HepG2 (cell line): ENCODE results near the gene NSFL1C. TPM values are rescaled to one million over a fixed set of nuclear protein-coding genes. Genes with fewer than 3 reads are reported as not detected.

ENCODE experiments used
- BRF2 ChIP-seq: sonication (generic); formaldehyde crosslinking; IDR thresholded peaks from 2 replicates; pipeline ENCODE4 v1.8.1; 2022; ENCODE audit warnings: mild to moderate bottlenecking, missing genetic modification reagents
- CREM ChIP-seq, 2 experiments: sonication (generic) in 1 of 2; formaldehyde crosslinking in 1 of 2; IDR thresholded peaks; 2 replicates each; pipeline versions ENCODE4 v1.4.0 to v1.6.1; 2016 to 2020; ENCODE audit warnings: antibody characterized with exemption in 1 of 2, mild to moderate bottlenecking in 1 of 2, missing genetic modification reagents in 1 of 2
- DNMT3B ChIP-seq: conservative IDR thresholded peaks from 2 replicates; pipeline ENCODE4 v1.6.1; 2016; ENCODE audit warnings: missing biosample characterization, control low read depth
- KDM3A ChIP-seq: IDR thresholded peaks from 2 replicates; pipeline ENCODE4 v1.6.1; 2018; ENCODE audit warnings: low read depth, missing compliant biosample characterization
- KMT2B ChIP-seq: IDR thresholded peaks from 2 replicates; pipeline ENCODE4 v1.6.1; 2016; ENCODE audit warnings: missing genetic modification reagents, missing compliant biosample characterization
- RBAK ChIP-seq: sonication (generic); formaldehyde crosslinking; IDR thresholded peaks from 2 replicates; pipeline ENCODE4 v1.5.1; 2020; ENCODE audit warnings: mild to moderate bottlenecking, missing genetic modification reagents
- SMYD3 ChIP-seq: sonication (generic); formaldehyde crosslinking; IDR thresholded peaks from 2 replicates; pipeline ENCODE4 v1.8.1; 2023; ENCODE audit warnings: mild to moderate bottlenecking, missing genetic modification reagents
- SP2 ChIP-seq: sonication (generic); formaldehyde crosslinking; IDR thresholded peaks from 2 replicates; pipeline ENCODE4 v1.5.1; 2020; ENCODE audit warnings: mild to moderate bottlenecking, missing genetic modification reagents
- SRSF4 ChIP-seq: fragments of 200-400 bp; formaldehyde crosslinking; IDR thresholded peaks from one replicate; pipeline ENCODE4 v1.6.1; 2018; ENCODE audit warnings: mild to moderate bottlenecking, low read depth, low read length, moderate library complexity; ENCODE audit not compliant: poor library complexity, severe bottlenecking
- ZBTB21 ChIP-seq: sonication (generic); formaldehyde crosslinking; IDR thresholded peaks from 2 replicates; pipeline ENCODE4 v1.4.0; 2020; ENCODE audit warnings: missing genetic modification reagents
- ZBTB40 ChIP-seq, 2 experiments: fragments of 450-650 bp in 1 of 2; sonication (generic) in 1 of 2; formaldehyde crosslinking in 1 of 2; IDR thresholded peaks; 2 replicates each; pipeline versions ENCODE4 v1.6.1 to v1.8.0; 2016 to 2022; ENCODE audit warnings: antibody characterized with exemption in 1 of 2, mild to moderate bottlenecking in 1 of 2, missing genetic modification reagents in 1 of 2
- ZNF383 ChIP-seq: sonication (generic); formaldehyde crosslinking; IDR thresholded peaks from 2 replicates; pipeline ENCODE4 v1.4.0; 2020; ENCODE audit warnings: missing genetic modification reagents, mild to moderate bottlenecking, borderline replicate concordance
- ZNF547 ChIP-seq: sonication (generic); formaldehyde crosslinking; IDR thresholded peaks from 2 replicates; pipeline ENCODE4 v1.5.1; 2020; ENCODE audit warnings: mild to moderate bottlenecking, missing genetic modification reagents
- polyA plus RNA-seq, 8 experiments: library from polyadenylated mRNA; depleted of rRNA in 3 of 8; stranded (reverse) in 7 of 8; unstranded in 1 of 8; fragments of >200 nt; fragmentation: Illumina TruSeq in 4 of 8; extraction: Trizol in 4 of 8; gene quantifications; 2 replicates each; pipeline versions ENCODE4 v1.2.1 to v1.2.3, GENCODE V29; 2011 to 2016; ENCODE audit warnings: low read depth in 4 of 8, missing spikeins in 1 of 8, mixed read lengths in 1 of 8; ENCODE audit not compliant: insufficient read depth in 1 of 8
- total RNA-seq, 5 experiments: library from RNA; depleted of rRNA; stranded (reverse); fragments of >200 nt; fragmentation: Illumina TruSeq; extraction: Trizol; gene quantifications; 2 replicates each; pipeline ENCODE4 v1.2.3, GENCODE V29; 2016; ENCODE audit warnings: low read depth in 1 of 5
- TF ChIP-seq, protein P1 (sequence below): sonication (generic); IDR thresholded peaks from 2 replicates; pipeline ENCODE4 v1.6.1; 2016; ENCODE audit warnings: low read depth, borderline replicate concordance
- TF ChIP-seq, protein P2 (sequence below): sonication (generic); formaldehyde crosslinking; IDR thresholded peaks from 2 replicates; pipeline ENCODE4 v1.4.0; 2020; ENCODE audit warnings: missing genetic modification reagents

The NSFL1C gene
- total and polyA plus RNA-seq, 2 of the 13 experiments (the other 11 are each of a cell fraction or from before 2014, with no cell fraction given): 22.9 to 62.7 TPM

- TF ChIP-seq, protein P1, sequence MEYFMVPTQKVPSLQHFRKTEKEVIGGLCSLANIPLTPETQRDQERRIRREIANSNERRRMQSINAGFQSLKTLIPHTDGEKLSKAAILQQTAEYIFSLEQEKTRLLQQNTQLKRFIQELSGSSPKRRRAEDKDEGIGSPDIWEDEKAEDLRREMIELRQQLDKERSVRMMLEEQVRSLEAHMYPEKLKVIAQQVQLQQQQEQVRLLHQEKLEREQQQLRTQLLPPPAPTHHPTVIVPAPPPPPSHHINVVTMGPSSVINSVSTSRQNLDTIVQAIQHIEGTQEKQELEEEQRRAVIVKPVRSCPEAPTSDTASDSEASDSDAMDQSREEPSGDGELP: peak; percentile 92; the same call in 1 of the 2 replicates
- peak; percentile 77 for TF ChIP-seq SP2
- TF ChIP-seq ZNF547 (CRISPR knock-in tag): peak; percentile 100
- no peak for TF ChIP-seq DNMT3B
- TF ChIP-seq ZNF383 (CRISPR knock-in tag): peak; percentile 98
- peak; percentile 99 for TF ChIP-seq KDM3A
- peak; percentile 85 for TF ChIP-seq SMYD3 (CRISPR knock-in tag)
- TF ChIP-seq ZBTB40 (IDR thresholded peaks at IDR 0.05): no peak
- TF ChIP-seq ZBTB40 (CRISPR knock-in tag; IDR thresholded peaks at IDR 0.05): peak; percentile 92; the same call in 1 of the 2 replicates
- TF ChIP-seq BRF2 (CRISPR knock-in tag): peak; percentile 98
- TF ChIP-seq SRSF4: no peak
- TF ChIP-seq RBAK: no peak
- TF ChIP-seq, protein P2, sequence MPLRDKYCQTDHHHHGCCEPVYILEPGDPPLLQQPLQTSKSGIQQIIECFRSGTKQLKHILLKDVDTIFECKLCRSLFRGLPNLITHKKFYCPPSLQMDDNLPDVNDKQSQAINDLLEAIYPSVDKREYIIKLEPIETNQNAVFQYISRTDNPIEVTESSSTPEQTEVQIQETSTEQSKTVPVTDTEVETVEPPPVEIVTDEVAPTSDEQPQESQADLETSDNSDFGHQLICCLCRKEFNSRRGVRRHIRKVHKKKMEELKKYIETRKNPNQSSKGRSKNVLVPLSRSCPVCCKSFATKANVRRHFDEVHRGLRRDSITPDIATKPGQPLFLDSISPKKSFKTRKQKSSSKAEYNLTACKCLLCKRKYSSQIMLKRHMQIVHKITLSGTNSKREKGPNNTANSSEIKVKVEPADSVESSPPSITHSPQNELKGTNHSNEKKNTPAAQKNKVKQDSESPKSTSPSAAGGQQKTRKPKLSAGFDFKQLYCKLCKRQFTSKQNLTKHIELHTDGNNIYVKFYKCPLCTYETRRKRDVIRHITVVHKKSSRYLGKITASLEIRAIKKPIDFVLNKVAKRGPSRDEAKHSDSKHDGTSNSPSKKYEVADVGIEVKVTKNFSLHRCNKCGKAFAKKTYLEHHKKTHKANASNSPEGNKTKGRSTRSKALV (CRISPR knock-in tag): peak; percentile 93; the same call in 1 of the 2 replicates
- no peak for TF ChIP-seq ZBTB21
- no peak for TF ChIP-seq CREM (IDR thresholded peaks at IDR 0.05)
- peak; percentile 49; the same call in 1 of the 2 replicates for TF ChIP-seq CREM (CRISPR knock-in tag; IDR thresholded peaks at IDR 0.05)
- peak; percentile 91; the same call in 1 of the 2 replicates for TF ChIP-seq KMT2B (CRISPR knock-in tag)
Observed at GRCh38 chr20:1466211-1467081, at the start of gene NSFL1C (continued).
